ENCODE data around the gene BRIP1. TPM values are rescaled to one million over a fixed set of nuclear protein-coding genes. Genes with fewer than 3 reads are reported as not detected.
"Not testable (repeated sequence)": the region's sequence is repeated elsewhere in the genome, so short reads cannot be mapped to it uniquely, and the experiment has no call there.

The BRIP1 gene
- total RNA-seq, 1 donor, result 6.2 TPM

DNA sequence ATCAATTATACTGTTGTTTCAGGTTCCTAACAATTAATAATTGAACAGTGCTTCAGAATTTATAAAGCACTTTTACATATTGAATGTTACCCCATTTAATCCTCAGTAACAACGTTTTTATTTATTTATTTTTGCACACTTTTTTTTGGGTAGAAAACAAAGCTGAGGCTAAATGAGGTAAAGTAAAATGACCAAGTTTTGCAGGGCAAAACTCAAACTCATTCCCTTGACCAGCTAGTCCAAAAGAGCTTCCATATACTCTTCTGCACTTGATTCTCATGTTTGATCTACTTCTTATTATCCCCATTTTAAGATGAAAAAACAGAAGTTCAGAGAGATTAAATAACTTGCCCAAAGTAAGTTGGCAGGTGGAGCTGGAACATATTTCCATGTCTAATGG lies 191.2 kb downstream of the BRIP1 start:
- no peak for DNase-seq (ENCODE audit: insufficient read length, low spot score, missing footprints)
- TF ChIP-seq, protein P1, sequence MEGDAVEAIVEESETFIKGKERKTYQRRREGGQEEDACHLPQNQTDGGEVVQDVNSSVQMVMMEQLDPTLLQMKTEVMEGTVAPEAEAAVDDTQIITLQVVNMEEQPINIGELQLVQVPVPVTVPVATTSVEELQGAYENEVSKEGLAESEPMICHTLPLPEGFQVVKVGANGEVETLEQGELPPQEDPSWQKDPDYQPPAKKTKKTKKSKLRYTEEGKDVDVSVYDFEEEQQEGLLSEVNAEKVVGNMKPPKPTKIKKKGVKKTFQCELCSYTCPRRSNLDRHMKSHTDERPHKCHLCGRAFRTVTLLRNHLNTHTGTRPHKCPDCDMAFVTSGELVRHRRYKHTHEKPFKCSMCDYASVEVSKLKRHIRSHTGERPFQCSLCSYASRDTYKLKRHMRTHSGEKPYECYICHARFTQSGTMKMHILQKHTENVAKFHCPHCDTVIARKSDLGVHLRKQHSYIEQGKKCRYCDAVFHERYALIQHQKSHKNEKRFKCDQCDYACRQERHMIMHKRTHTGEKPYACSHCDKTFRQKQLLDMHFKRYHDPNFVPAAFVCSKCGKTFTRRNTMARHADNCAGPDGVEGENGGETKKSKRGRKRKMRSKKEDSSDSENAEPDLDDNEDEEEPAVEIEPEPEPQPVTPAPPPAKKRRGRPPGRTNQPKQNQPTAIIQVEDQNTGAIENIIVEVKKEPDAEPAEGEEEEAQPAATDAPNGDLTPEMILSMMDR (IDR thresholded peaks at IDR 0.05; ENCODE audit: extremely low read depth, low read depth, low read length), result no peak
- no peaks in the 10 kb centered on the region for H3K27me3 ChIP-seq (ENCODE audit: insufficient read depth, low read length)
- H3K36me3 ChIP-seq (ENCODE audit: insufficient read depth, low read length), result no peaks in the 10 kb centered on the region
- H3K79me2 ChIP-seq (ENCODE audit: insufficient read depth, low read length), result no peaks in the 10 kb centered on the region
- H3K27ac ChIP-seq (ENCODE audit: low read depth, low read length), result no peak overlapping the region
- H3K4me3 ChIP-seq (ENCODE audit: insufficient read depth, low read length), result no peak overlapping the region
- no peak overlapping the region for H3K4me2 ChIP-seq (ENCODE audit: insufficient read depth, low read length)
- no peaks in the 10 kb centered on the region for H4K20me1 ChIP-seq (ENCODE audit: insufficient read depth, low read length)
- H3K9me3 ChIP-seq (ENCODE audit: low read depth, low read length), result no peaks in the 10 kb centered on the region
- no peaks in the 10 kb centered on the region for H3K4me1 ChIP-seq (ENCODE audit: insufficient read depth, low read length)
- no peak overlapping the region for H2AFZ ChIP-seq (ENCODE audit: low read length)

DNA sequence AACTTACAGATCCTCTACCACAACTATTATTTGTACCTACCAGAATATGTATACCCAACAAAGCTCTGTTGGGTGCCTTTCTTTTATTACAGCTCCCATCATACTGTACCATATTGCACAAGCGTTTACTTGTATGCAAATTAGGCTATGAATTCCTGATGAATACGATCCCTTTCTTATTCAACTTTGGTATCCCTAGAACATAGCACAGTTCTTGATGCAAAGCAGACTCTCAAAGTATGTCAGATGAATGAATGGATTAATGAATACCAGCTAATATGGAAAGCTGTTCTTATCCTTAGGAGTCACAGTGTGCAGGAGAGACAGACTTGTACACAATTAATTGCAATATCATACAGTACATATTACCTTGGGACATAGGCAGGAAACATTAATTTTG lies 192.6 kb downstream of the BRIP1 start:
- Histone ChIP-seq H4K20me1 (ENCODE audit: insufficient read depth, low read length) (no peaks in the 10 kb centered on the region), H3K4me3 (ENCODE audit: insufficient read depth, low read length) (no peak overlapping the region), H2AFZ (ENCODE audit: low read length) (no peak overlapping the region), H3K4me2 (ENCODE audit: insufficient read depth, low read length) (no peak overlapping the region), H3K79me2 (ENCODE audit: insufficient read depth, low read length) (no peaks in the 10 kb centered on the region), H3K9me3 (ENCODE audit: low read depth, low read length) (no peaks in the 10 kb centered on the region), H3K4me1 (ENCODE audit: insufficient read depth, low read length) (no peaks in the 10 kb centered on the region), H3K36me3 (ENCODE audit: insufficient read depth, low read length) (no peaks in the 10 kb centered on the region), H3K27me3 (ENCODE audit: insufficient read depth, low read length) (no peaks in the 10 kb centered on the region), H3K27ac (ENCODE audit: low read depth, low read length) (no peak overlapping the region)
- DNase-seq (ENCODE audit: insufficient read length, low spot score, missing footprints), result no peak
- TF ChIP-seq, protein P1 (IDR thresholded peaks at IDR 0.05; ENCODE audit: extremely low read depth, low read depth, low read length), result no peak

DNA sequence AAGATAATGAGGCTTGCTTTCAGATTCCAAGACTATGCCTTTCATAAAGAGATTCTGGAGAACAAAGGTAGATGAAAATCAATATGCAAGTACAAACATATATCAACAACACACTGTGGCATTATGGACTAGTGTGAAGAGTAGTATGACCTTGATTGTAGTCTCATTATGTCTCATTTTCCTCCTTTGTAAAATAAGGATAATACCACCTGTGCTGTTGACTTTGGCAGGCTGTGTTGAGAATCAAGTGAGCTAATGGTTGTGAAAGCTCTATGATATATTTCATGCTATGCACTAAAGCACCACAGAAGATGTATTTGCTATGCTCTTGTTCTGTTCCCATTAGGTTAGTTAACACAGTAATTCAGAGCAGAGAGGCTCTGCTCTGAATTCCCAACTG lies 193.8 kb downstream of the BRIP1 start:
- no peaks in the 10 kb centered on the region for H3K4me1 ChIP-seq (ENCODE audit: insufficient read depth, low read length)
- no peaks in the 10 kb centered on the region for H3K9me3 ChIP-seq (ENCODE audit: low read depth, low read length)
- no peak overlapping the region for H3K4me2 ChIP-seq (ENCODE audit: insufficient read depth, low read length)
- H4K20me1 ChIP-seq (ENCODE audit: insufficient read depth, low read length), result no peaks in the 10 kb centered on the region
- no peaks in the 10 kb centered on the region for H3K79me2 ChIP-seq (ENCODE audit: insufficient read depth, low read length)
- H3K36me3 ChIP-seq (ENCODE audit: insufficient read depth, low read length), result no peaks in the 10 kb centered on the region
- no peak overlapping the region for H2AFZ ChIP-seq (ENCODE audit: low read length)
- H3K4me3 ChIP-seq (ENCODE audit: insufficient read depth, low read length), result no peak overlapping the region
- DNase-seq (ENCODE audit: insufficient read length, low spot score, missing footprints), result no peak
- H3K27me3 ChIP-seq (ENCODE audit: insufficient read depth, low read length), result no peaks in the 10 kb centered on the region
- H3K27ac ChIP-seq (ENCODE audit: low read depth, low read length), result no peak overlapping the region
- TF ChIP-seq, protein P1 (IDR thresholded peaks at IDR 0.05; ENCODE audit: extremely low read depth, low read depth, low read length), result no peak

DNA sequence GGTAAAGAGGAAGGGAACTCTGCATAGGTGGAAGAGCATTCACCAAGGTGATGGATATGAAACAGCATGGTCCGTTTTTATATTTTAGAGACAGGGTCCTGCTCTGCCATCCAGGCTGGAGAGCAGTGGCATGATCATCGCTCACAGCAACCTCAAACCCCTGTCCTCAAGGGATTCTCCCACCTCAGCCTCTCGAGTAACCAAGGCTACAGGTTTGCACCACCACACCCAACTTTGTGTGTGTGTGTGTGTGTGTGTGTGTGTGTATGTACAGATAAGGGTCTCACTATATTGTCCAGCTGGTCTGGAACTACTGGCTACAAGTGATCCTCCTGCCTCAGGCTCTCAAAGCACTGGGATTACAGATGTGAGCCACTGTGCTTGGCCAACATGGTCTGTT lies 194.8 kb downstream of the BRIP1 start:
- H3K4me3 ChIP-seq (ENCODE audit: insufficient read depth, low read length), result no peak overlapping the region
- H3K79me2 ChIP-seq (ENCODE audit: insufficient read depth, low read length), result no peaks in the 10 kb centered on the region
- DNase-seq (ENCODE audit: insufficient read length, low spot score, missing footprints), result no peak
- H3K27me3 ChIP-seq (ENCODE audit: insufficient read depth, low read length), result no peaks in the 10 kb centered on the region
- peaks cover under 1% of the 10 kb centered on the region for H3K4me1 ChIP-seq (ENCODE audit: insufficient read depth, low read length)
- H3K27ac ChIP-seq (ENCODE audit: low read depth, low read length), result no peak overlapping the region
- no peaks in the 10 kb centered on the region for H3K36me3 ChIP-seq (ENCODE audit: insufficient read depth, low read length)
- TF ChIP-seq, protein P1 (IDR thresholded peaks at IDR 0.05; ENCODE audit: extremely low read depth, low read depth, low read length), result no peak
- H3K9me3 ChIP-seq (ENCODE audit: low read depth, low read length), result no peaks in the 10 kb centered on the region
- no peak overlapping the region for H2AFZ ChIP-seq (ENCODE audit: low read length)
- H4K20me1 ChIP-seq (ENCODE audit: insufficient read depth, low read length), result no peaks in the 10 kb centered on the region
- no peak overlapping the region for H3K4me2 ChIP-seq (ENCODE audit: insufficient read depth, low read length)

DNA sequence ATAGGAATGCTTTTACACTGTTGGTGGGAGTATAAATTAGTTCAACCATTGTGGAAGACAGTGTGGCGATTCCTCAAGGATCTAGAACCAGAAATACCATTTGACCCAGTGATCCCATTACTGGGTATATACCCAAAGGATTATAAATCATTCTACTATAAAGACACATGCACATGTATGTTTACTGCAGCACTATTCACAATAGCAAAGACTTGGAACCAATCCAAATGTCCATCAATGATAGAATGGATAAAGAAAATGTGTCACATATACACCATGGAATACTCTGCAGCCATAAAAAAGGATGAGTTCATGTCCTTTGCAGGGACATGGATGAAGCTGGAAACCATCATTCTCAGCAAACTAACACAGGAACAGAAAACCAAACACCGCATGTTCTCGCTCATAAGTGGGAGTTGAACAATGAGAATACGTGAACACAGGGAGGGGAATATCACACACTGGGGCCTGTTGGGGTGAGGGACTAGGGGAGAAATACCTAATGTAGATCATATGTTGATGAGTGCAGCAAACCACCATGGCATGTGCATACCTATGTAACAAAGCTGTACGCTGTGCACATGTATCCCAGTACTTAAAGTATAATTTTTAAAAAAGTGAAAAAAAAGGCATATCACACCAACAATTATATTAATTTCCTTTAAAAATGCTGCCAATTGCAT lies 196.8 kb downstream of the BRIP1 start:
- H3K4me1 ChIP-seq (ENCODE audit: insufficient read depth, low read length); H2AFZ ChIP-seq (ENCODE audit: low read length); H3K79me2 ChIP-seq (ENCODE audit: insufficient read depth, low read length); H3K9me3 ChIP-seq (ENCODE audit: low read depth, low read length); H3K27ac ChIP-seq (ENCODE audit: low read depth, low read length); H3K36me3 ChIP-seq (ENCODE audit: insufficient read depth, low read length); H3K27me3 ChIP-seq (ENCODE audit: insufficient read depth, low read length); H3K4me3 ChIP-seq (ENCODE audit: insufficient read depth, low read length); H4K20me1 ChIP-seq (ENCODE audit: insufficient read depth, low read length); H3K4me2 ChIP-seq (ENCODE audit: insufficient read depth, low read length); DNase-seq (ENCODE audit: insufficient read length, low spot score, missing footprints): not testable (repeated sequence)
